H9 (cell line): ENCODE results near the gene GET3. TPM values are rescaled to one million over a fixed set of nuclear protein-coding genes. Genes with fewer than 3 reads are reported as not detected.
A peak's percentile ranks its signal among the peaks of the same experiment; 100 is the strongest.

ENCODE experiments used
- DNase-seq: peaks from one replicate; pipeline ENCODE4 v3.0.0-alpha.2; 2017
- H2AFZ ChIP-seq: one replicate; pipeline ENCODE4 v1.6.1; 2013; ENCODE audit warnings: mild to moderate bottlenecking, low read length, control low read depth, moderate library complexity
- H2AK5ac ChIP-seq: 2 replicates; pipeline ENCODE4 v1.6.1; 2013; ENCODE audit warnings: low read length, control low read depth, mixed read lengths; ENCODE audit not compliant: insufficient read length
- H2BK120ac ChIP-seq: one replicate; pipeline ENCODE4 v1.6.1; 2013; ENCODE audit warnings: low read depth, mild to moderate bottlenecking, low read length, control low read depth, inconsistent platforms; ENCODE audit not compliant: poor library complexity, severe bottlenecking
- H2BK12ac ChIP-seq: 2 replicates; pipeline ENCODE4 v1.6.1; 2013; ENCODE audit warnings: low read length, control low read depth, mixed read lengths, low read depth; ENCODE audit not compliant: insufficient read length
- H2BK15ac ChIP-seq: 2 replicates; pipeline ENCODE4 v1.6.1; 2013; ENCODE audit warnings: low read depth, low read length, control low read depth
- H2BK20ac ChIP-seq: one replicate; pipeline ENCODE4 v1.6.1; 2013; ENCODE audit warnings: low read depth, mild to moderate bottlenecking, low read length, control low read depth, inconsistent platforms; ENCODE audit not compliant: poor library complexity, severe bottlenecking
- H2BK5ac ChIP-seq: 2 replicates; pipeline ENCODE4 v1.6.1; 2013; ENCODE audit warnings: low read length, control low read depth, mixed read lengths; ENCODE audit not compliant: insufficient read length
- H3K14ac ChIP-seq: 2 replicates; pipeline ENCODE4 v1.6.1; 2013; ENCODE audit warnings: low read length, control low read depth; ENCODE audit not compliant: insufficient read depth
- H3K18ac ChIP-seq: 2 replicates; pipeline ENCODE4 v1.6.1; 2013; ENCODE audit warnings: low read depth, mild to moderate bottlenecking, mixed read lengths, low read length, control low read depth; ENCODE audit not compliant: insufficient read length
- H3K23ac ChIP-seq: 2 replicates; pipeline ENCODE4 v1.6.1; 2013; ENCODE audit warnings: low read length, control low read depth, mixed read lengths, low read depth; ENCODE audit not compliant: insufficient read length
- H3K23me2 ChIP-seq: 2 replicates; pipeline ENCODE4 v1.6.1; 2013; ENCODE audit warnings: low read depth, mild to moderate bottlenecking, mixed read lengths, low read length, control low read depth; ENCODE audit not compliant: insufficient read length, poor library complexity, severe bottlenecking
- H3K27ac ChIP-seq: 2 replicates; pipeline ENCODE4 v1.5.1; 2013; ENCODE audit warnings: low read length, control low read depth, mixed read lengths, low read depth; ENCODE audit not compliant: insufficient read length
- H3K27me3 ChIP-seq: 2 replicates; pipeline ENCODE4 v1.6.1; 2013; ENCODE audit warnings: low read length, control low read depth, inconsistent platforms; ENCODE audit not compliant: insufficient read depth
- H3K4ac ChIP-seq: 2 replicates; pipeline ENCODE4 v1.6.1; 2013; ENCODE audit warnings: low read depth, mild to moderate bottlenecking, control low read depth, inconsistent platforms, low read length, moderate library complexity
- H3K4me1 ChIP-seq: 2 replicates; pipeline ENCODE4 v1.6.1; 2013; ENCODE audit warnings: low read length, control low read depth, inconsistent platforms; ENCODE audit not compliant: insufficient read depth
- H3K4me2 ChIP-seq: 2 replicates; pipeline ENCODE4 v1.6.1; 2013; ENCODE audit warnings: low read length, control low read depth, mixed read lengths; ENCODE audit not compliant: insufficient read length, insufficient read depth
- H3K56ac ChIP-seq: 2 replicates; pipeline ENCODE4 v1.6.1; 2013; ENCODE audit warnings: low read depth, mild to moderate bottlenecking, mixed read lengths, low read length, control low read depth; ENCODE audit not compliant: insufficient read length
- H3K79me1 ChIP-seq: 2 replicates; pipeline ENCODE4 v1.6.1; 2013; ENCODE audit warnings: low read depth, mild to moderate bottlenecking, moderate library complexity, low read length, control low read depth, inconsistent platforms; ENCODE audit not compliant: insufficient read depth, poor library complexity, severe bottlenecking
- H3K79me2 ChIP-seq: 2 replicates; pipeline ENCODE4 v1.6.1; 2013; ENCODE audit warnings: low read length, control low read depth, inconsistent platforms; ENCODE audit not compliant: insufficient read depth
- H3K9ac ChIP-seq: 2 replicates; pipeline ENCODE4 v1.6.1; 2013; ENCODE audit warnings: low read length, control low read depth, mixed read lengths; ENCODE audit not compliant: insufficient read length; ENCODE audit errors: extremely low read depth
- H3K9me3 ChIP-seq: one replicate; pipeline ENCODE4 v1.6.1; 2013; ENCODE audit warnings: low read depth, low read length, inconsistent platforms; ENCODE audit not compliant: control insufficient read depth
- H3T11ph ChIP-seq: one replicate; pipeline ENCODE4 v1.6.1; 2013; ENCODE audit warnings: mild to moderate bottlenecking, low read length, control low read depth, inconsistent platforms
- H4K20me1 ChIP-seq: one replicate; pipeline ENCODE4 v1.6.1; 2013; ENCODE audit not compliant: control insufficient read depth, insufficient read length, insufficient read depth
- H4K5ac ChIP-seq: 2 replicates; pipeline ENCODE4 v1.6.1; 2013; ENCODE audit warnings: low read depth, mild to moderate bottlenecking, mixed read lengths, low read length, control low read depth; ENCODE audit not compliant: insufficient read length
- H4K8ac ChIP-seq: replicated peaks from 2 replicates; pipeline ENCODE4 v1.6.1; 2013; ENCODE audit warnings: low read length, control low read depth, mixed read lengths, low read depth; ENCODE audit not compliant: insufficient read length
- H4K91ac ChIP-seq: 2 replicates; pipeline ENCODE4 v1.6.1; 2013; ENCODE audit warnings: low read depth, mild to moderate bottlenecking, moderate library complexity, mixed read lengths, low read length, control low read depth; ENCODE audit not compliant: insufficient read length
- H3K27ac Mint-ChIP-seq, 3 experiments: 2 replicates in 2 of 3; 3 replicates in 1 of 3; pipeline ENCODE4 v1.8.0; 2020 to 2021; ENCODE audit warnings: mixed read lengths in 3 of 3, mild to moderate bottlenecking in 1 of 3, moderate library complexity in 1 of 3
- H3K27me3 Mint-ChIP-seq: 2 replicates; pipeline ENCODE4 v1.8.0; 2021; ENCODE audit warnings: low read depth, mild to moderate bottlenecking, moderate library complexity, mixed read lengths
- H3K36me3 Mint-ChIP-seq, 3 experiments: 2 replicates in 2 of 3; 3 replicates in 1 of 3; pipeline ENCODE4 v1.8.0; 2020 to 2021; ENCODE audit warnings: low read depth in 3 of 3, mixed read lengths in 3 of 3; ENCODE audit not compliant: insufficient read depth in 1 of 3
- H3K4me1 Mint-ChIP-seq, 2 experiments: 2 replicates each; pipeline ENCODE4 v1.8.0; 2020; ENCODE audit warnings: mixed read lengths in 2 of 2
- H3K4me3 Mint-ChIP-seq, 2 experiments: 2 replicates in 1 of 2; 3 replicates in 1 of 2; pipeline ENCODE4 v1.8.0; 2020 to 2021; ENCODE audit warnings: mild to moderate bottlenecking in 2 of 2, mixed read lengths in 2 of 2, moderate library complexity in 1 of 2
- H3K9me3 Mint-ChIP-seq, 2 experiments: 2 replicates in 1 of 2; 3 replicates in 1 of 2; pipeline ENCODE4 v1.8.0; 2020; ENCODE audit warnings: mild to moderate bottlenecking in 2 of 2, mixed read lengths in 2 of 2, moderate library complexity in 1 of 2
- WGBS: extraction: QIAGEN DNeasy Blood & Tissue Kit; methylation state at CpG from one replicate; pipeline ENCODE4 v1.1.7; 2013; ENCODE audit warnings: missing lambda C conversion rate, low lambda C conversion rate, mixed read lengths; ENCODE audit not compliant: insufficient read length; ENCODE audit errors: extremely low coverage; 5-methylcytosine and 5-hydroxymethylcytosine counted together
- total RNA-seq: library from RNA; stranded (reverse); gene quantifications from 2 replicates; pipeline ENCODE4 v1.2.1, GENCODE V29; 2021
- TF ChIP-seq, protein P1 (sequence below): fragments of 200-600 bp; sonication (generic); conservative IDR thresholded peaks from 3 replicates; pipeline ENCODE4 v1.8.0; 2021; ENCODE audit warnings: antibody characterized with exemption, mild to moderate bottlenecking

Gene GET3
- total RNA-seq, 1 experiment from 2014 or later: 81.6 TPM

DNA sequence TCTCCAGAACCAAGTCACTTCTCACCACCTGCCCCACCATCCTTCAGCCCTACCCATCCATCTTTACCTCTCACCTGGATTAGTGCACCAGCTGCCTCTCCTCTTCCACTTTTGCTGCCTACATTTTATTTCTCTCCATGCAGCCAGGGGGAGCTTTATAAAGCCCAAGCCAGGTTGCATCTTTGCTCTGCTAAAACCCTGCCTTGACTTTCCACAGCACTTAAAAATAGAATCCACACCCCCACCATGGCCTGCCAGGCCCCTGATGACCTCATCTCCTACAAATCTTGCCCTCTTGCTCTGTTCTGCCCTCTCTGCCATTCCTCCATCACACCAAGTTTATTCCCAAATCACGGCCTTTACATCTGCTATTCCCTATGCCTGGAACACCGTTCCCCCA is 36.3 kb downstream of the GET3 start:
- Histone ChIP-seq H2BK15ac (no peak overlapping the region), H3K23ac (no peak overlapping the region), H3K9ac (no peak overlapping the region), H4K91ac (no peak overlapping the region), H3T11ph (no peak overlapping the region), H2AK5ac (no peak overlapping the region), H3K27me3 (no peaks in the 10 kb centered on the region), H3K56ac (no peak overlapping the region), H3K79me2 (no peaks in the 10 kb centered on the region), H3K79me1 (no peaks in the 10 kb centered on the region), H2BK5ac (no peak overlapping the region), H2AFZ (no peak overlapping the region), H3K9me3 (no peaks in the 10 kb centered on the region), H3K14ac (no peak overlapping the region), H3K18ac (no peak overlapping the region), H2BK120ac (no peak overlapping the region), H3K4me2 (no peak overlapping the region), H3K4ac (no peak overlapping the region), H2BK12ac (no peak overlapping the region), H3K23me2 (peaks cover 12% of the 10 kb centered on the region), H3K27ac (no peak overlapping the region), H4K8ac (no peak overlapping the region), H4K20me1 (no peaks in the 10 kb centered on the region), H2BK20ac (no peak overlapping the region), H3K4me1 (no peaks in the 10 kb centered on the region; the same call in 1 of the 2 replicates), H4K5ac (no peak overlapping the region)
- no peaks in the 10 kb centered on the region for H3K27me3 Mint-ChIP-seq
- WGBS: no CpG with 5 or more reads among the region's 2 CpGs
- no peaks in the 10 kb centered on the region for H3K9me3 Mint-ChIP-seq
- H3K36me3 Mint-ChIP-seq: peaks cover 16 to 25% (median 23%) of the 10 kb centered on the region in 3 experiments
- peak overlapping the region; percentile 7 to 39; a peak in 4 of 5 replicates for H3K4me3 Mint-ChIP-seq
- peaks cover 24 to 26% of the 10 kb centered on the region in 2 experiments for H3K4me1 Mint-ChIP-seq
- no peak for DNase-seq
- peak overlapping the region in 1 of 3 experiments; percentile 42; a peak in 1 of 7 replicates for H3K27ac Mint-ChIP-seq
- TF ChIP-seq, protein P1, sequence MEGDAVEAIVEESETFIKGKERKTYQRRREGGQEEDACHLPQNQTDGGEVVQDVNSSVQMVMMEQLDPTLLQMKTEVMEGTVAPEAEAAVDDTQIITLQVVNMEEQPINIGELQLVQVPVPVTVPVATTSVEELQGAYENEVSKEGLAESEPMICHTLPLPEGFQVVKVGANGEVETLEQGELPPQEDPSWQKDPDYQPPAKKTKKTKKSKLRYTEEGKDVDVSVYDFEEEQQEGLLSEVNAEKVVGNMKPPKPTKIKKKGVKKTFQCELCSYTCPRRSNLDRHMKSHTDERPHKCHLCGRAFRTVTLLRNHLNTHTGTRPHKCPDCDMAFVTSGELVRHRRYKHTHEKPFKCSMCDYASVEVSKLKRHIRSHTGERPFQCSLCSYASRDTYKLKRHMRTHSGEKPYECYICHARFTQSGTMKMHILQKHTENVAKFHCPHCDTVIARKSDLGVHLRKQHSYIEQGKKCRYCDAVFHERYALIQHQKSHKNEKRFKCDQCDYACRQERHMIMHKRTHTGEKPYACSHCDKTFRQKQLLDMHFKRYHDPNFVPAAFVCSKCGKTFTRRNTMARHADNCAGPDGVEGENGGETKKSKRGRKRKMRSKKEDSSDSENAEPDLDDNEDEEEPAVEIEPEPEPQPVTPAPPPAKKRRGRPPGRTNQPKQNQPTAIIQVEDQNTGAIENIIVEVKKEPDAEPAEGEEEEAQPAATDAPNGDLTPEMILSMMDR: peak; percentile 34; the same call in 2 of the 3 replicates
